ENCODE data around the gene MCHR1.
"Not testable (repeated sequence)": the region's sequence is repeated elsewhere in the genome, so short reads cannot be mapped to it uniquely, and the experiment has no call there.

Gene MCHR1

DNA sequence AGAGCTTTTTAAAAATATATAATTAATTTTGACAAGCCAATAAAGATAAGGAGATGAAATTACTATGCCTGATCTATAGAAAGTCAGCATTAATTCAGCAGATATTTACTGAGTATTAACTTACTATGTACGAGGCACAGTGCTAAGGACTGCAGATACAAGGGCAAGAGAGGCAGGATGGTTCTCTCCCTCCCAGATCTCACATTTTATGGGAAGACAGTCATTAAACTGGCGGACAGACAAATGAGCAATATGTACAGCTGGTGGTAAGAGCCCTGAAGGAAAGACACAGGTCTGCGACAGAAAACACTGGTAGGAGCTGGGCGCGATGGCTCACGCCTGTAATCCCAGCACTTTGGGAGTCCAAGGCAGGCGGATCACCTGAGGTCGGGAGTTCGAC is 36.8 kb downstream of the MCHR1 start:
- no peak for DNase-seq (ENCODE audit: low spot score)
- in situ Hi-C loops (cut with MboI; ENCODE audit: low pct_unique_long_range_greater_than_20kb, low sequenced_read_pairs, unreplicated experiment): no loop called here
- no peak for TF ChIP-seq CTCF (IDR thresholded peaks at IDR 0.05; ENCODE audit: extremely low read depth, insufficient read depth, missing control alignments)

DNA sequence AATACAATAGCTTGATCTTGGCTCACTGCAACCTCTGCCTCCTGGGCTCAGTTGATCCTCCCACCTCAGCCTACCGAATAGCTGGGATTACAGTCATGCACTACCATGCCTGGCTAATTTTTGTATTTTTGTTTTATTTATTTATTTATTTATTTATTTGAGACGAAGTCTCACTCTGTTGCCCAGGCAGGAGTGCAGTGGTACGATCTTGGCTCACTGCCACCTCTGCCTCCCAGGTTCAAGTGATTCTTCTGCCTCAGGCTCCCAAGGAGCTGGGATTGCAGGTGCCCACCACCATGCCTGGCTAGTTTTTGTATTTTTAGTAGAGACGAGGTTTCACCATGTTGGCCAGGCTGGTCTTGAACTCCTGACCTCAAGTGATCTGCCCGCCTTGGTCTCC is 38.4 kb downstream of the MCHR1 start:
- in situ Hi-C loops (cut with MboI; ENCODE audit: low pct_unique_long_range_greater_than_20kb, low sequenced_read_pairs, unreplicated experiment); DNase-seq (ENCODE audit: low spot score): not testable (repeated sequence)

DNA sequence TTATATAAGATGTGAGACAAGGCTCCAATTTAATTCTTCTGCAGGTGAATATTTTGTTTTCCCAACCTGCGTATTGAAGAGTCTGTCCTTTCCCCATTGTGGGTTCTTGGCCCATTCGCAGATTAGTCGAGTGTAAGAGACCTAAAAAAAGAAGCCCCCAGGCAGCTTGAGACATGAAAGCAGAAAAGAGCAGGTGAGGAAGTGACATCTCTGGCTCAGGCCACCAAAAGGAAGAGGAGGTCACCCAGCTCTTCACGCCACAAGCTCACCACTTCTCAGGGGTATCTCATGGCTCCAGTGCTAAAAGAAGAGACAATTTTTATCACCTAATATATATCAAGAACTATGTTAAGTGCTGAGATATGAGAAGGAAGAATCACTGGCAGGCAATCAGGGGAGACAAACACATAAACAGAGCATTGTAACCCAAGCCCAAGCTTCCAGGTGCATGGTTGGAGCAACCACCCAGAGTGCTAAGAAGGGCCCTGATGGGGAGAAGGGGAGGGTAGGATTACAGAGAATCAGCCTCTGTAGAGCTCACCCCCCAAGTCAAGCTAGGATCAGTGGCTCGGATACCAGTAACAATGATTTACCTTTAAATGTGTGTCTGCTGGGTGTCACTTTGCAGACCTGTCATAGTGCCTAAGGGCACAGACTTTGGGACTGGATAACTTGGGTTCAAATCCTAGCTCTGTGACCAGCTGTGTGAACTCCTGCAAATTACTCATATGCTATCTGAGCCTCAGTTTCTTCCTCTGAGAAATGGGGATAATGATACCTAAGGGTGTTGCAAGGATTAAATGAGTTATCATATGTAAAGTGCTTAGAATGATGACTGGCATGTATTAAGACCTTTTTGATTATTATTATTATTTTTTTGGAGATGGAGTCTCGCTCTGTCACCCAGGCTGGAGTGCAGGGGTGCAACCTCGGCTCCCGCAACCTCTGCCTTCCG is 39.2 kb downstream of the MCHR1 start:
- no peak for DNase-seq (ENCODE audit: low spot score)
- in situ Hi-C loops (cut with MboI; ENCODE audit: low pct_unique_long_range_greater_than_20kb, low sequenced_read_pairs, unreplicated experiment): no loop called here
- no peak for TF ChIP-seq CTCF (IDR thresholded peaks at IDR 0.05; ENCODE audit: extremely low read depth, insufficient read depth, missing control alignments)

- no peak for TF ChIP-seq CTCF (IDR thresholded peaks at IDR 0.05; ENCODE audit: extremely low read depth, insufficient read depth, missing control alignments)
- in situ Hi-C loops (cut with MboI; ENCODE audit: low pct_unique_long_range_greater_than_20kb, low sequenced_read_pairs, unreplicated experiment): no loop called here
- no peak for DNase-seq (ENCODE audit: low spot score)
Measured at GRCh38 chr22:40719599-40719998, 40.3 kb downstream of the MCHR1 start.

DNA sequence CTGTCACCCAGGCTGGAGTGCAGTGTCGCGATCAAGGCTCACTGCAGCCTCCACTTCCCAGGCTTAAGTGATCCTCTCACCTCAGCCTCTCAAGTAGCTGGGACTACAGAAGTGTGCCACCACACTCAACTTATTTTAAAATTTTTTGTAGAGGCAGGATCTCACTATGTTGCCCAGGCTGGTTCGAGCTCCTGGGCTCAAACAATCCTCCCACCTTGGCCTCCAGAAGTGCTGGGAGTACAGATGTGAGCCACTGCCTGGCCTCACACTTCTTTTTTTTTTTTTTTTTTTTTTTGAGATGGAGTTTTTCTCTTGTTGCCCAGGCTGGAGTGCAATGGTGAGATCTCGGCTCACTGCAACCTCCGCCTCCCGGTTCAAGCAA is 40.9 kb downstream of the MCHR1 start:
- DNase-seq (ENCODE audit: low spot score); in situ Hi-C loops (cut with MboI; ENCODE audit: low pct_unique_long_range_greater_than_20kb, low sequenced_read_pairs, unreplicated experiment): not testable (repeated sequence)

DNA sequence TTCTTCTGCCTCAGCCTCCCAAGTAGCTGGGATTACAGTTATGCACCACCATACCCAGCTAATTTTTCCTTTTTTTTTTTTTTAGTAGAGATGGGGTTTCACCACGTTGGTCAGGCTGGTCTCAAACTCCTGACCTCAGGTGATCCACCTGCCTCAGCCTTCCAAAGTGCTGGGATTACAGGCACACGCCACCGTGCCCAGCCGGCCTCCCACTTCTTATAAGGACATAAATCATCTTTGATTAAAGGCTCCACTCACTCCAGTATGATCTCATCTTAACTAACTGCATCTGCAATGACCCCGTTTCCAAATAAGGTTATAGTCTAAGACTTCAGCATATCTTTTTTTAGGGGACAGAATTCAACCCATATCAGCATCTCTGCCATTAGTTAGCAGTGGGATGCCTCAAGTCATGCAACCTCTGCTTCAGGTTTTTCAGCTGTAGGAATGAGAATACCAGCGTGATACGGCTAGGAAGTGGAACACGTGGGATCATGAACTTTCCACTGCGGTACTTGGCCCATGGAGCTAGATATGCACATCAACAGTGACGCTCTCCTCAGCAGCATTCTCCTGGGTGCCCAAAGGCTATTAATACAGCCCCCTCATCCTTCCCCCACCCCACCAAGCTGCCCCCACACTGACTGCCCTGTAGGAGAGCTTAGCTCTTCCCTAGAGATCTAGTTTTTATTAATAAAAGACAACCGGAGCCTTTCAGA is 41.4 kb downstream of the MCHR1 start:
- TF ChIP-seq CTCF (IDR thresholded peaks at IDR 0.05; ENCODE audit: extremely low read depth, insufficient read depth, missing control alignments): no peak
- in situ Hi-C loops (cut with MboI; ENCODE audit: low pct_unique_long_range_greater_than_20kb, low sequenced_read_pairs, unreplicated experiment): no loop called here
- no peak for DNase-seq (ENCODE audit: low spot score)

GRCh38 chr22:40721266-40721665 is 42.0 kb downstream of the MCHR1 start:
- no peak for DNase-seq (ENCODE audit: low spot score)
- in situ Hi-C loops (cut with MboI; ENCODE audit: low pct_unique_long_range_greater_than_20kb, low sequenced_read_pairs, unreplicated experiment): no loop called here
- no peak for TF ChIP-seq CTCF (IDR thresholded peaks at IDR 0.05; ENCODE audit: extremely low read depth, insufficient read depth, missing control alignments)
